AG09309 (cell line): ENCODE measurements around the gene AK8.

Source experiments
- DNase-seq: peaks from one replicate; pipeline ENCODE4 v3.0.0-alpha.2; 2010; ENCODE audit warnings: low read depth
- H3K4me3 ChIP-seq: 2 replicates; pipeline ENCODE4 v1.5.1; 2011; ENCODE audit warnings: mild to moderate bottlenecking, low read depth, low read length, moderate library complexity; ENCODE audit not compliant: control insufficient read depth
- CTCF ChIP-seq: IDR thresholded peaks from 2 replicates; pipeline ENCODE4 v1.5.1; 2011; ENCODE audit warnings: mild to moderate bottlenecking, low read depth, low read length, inconsistent platforms; ENCODE audit not compliant: insufficient read depth, control insufficient read depth; ENCODE audit errors: missing control alignments

AK8 gene

GRCh38 chr9:132760057-132760456 lies 118.0 kb downstream of the AK8 start:
- H3K4me3 ChIP-seq = no peak overlapping the region
- no peak for TF ChIP-seq CTCF
- no peak for DNase-seq

- H3K4me3 ChIP-seq = no peak overlapping the region
- DNase-seq = no peak
- TF ChIP-seq CTCF = no peak
These were observed 121.1 kb downstream of the AK8 start for GRCh38 chr9:132757016-132757415.

GRCh38 chr9:132756214-132756845 lies 121.8 kb downstream of the AK8 start:
- no peak for DNase-seq
- TF ChIP-seq CTCF = no peak
- H3K4me3 ChIP-seq = no peak overlapping the region

- no peak for DNase-seq
- H3K4me3 ChIP-seq = no peak overlapping the region
- TF ChIP-seq CTCF = no peak
These were observed 123.0 kb downstream of the AK8 start for GRCh38 chr9:132755096-132755495.

GRCh38 chr9:132754236-132754635 lies 123.8 kb downstream of the AK8 start:
- H3K4me3 ChIP-seq = no peak overlapping the region
- TF ChIP-seq CTCF = no peak
- no peak for DNase-seq

- DNase-seq = no peak
- TF ChIP-seq CTCF = no peak
- H3K4me3 ChIP-seq = no peak overlapping the region
These were observed 124.5 kb downstream of the AK8 start for GRCh38 chr9:132753593-132753880.
